GM23338 (cell line): ENCODE measurements around the gene LRRC39. TPM values are rescaled to one million over a fixed set of nuclear protein-coding genes. Genes with fewer than 3 reads are reported as not detected.

Experiments
- polyA plus RNA-seq: library from polyadenylated mRNA; unstranded; fragments of >200 nt; fragmentation: Nextera tagmentation; extraction: Ambion mirVana; gene quantifications from 2 replicates; pipeline ENCODE4 v1.2.1, GENCODE V29; 2016
- small RNA-seq: library from RNA; depleted of rRNA; stranded (forward); fragments of <200 nt; gene quantifications from one replicate; pipeline ENCODE3, GENCODE V24; 2014; ENCODE audit warnings: low replicate concordance
- total RNA-seq: library from RNA; depleted of rRNA; stranded (reverse); fragments of >200 nt; shearing (Covaris generic); gene quantifications from 2 replicates; pipeline ENCODE4 v1.2.3, GENCODE V29; 2014; rRNA removed
- TF ChIP-seq, protein P1 (sequence below): fragments of 250-450 bp; sonication (Bioruptor Pico); IDR thresholded peaks from 2 replicates; pipeline ENCODE4 v1.5.0; 2020; ENCODE audit warnings: mild to moderate bottlenecking, moderate library complexity

The LRRC39 gene
- total and polyA plus RNA-seq, 2 experiments from 2014 or later = 0.48 to 0.87 TPM

DNA sequence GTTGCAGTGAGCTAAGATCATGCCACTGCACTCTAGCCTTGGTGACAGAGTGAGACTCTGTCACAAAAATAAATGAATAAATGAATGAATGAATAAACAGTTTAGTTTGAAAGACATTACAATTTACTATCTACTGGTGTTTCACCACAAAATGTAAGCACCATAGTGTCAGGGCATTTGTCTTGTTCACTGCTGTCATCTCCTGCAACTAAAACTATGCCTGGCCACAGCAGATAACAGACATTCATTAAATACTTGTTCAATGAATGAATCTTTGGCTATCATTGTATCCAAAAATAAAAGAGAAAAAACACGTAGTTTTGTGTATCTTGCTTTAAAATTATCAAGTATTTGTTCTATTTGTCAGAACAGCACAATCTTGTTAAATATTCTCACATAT is 77.9 kb downstream of the LRRC39 start (continued):
- TF ChIP-seq, protein P1, sequence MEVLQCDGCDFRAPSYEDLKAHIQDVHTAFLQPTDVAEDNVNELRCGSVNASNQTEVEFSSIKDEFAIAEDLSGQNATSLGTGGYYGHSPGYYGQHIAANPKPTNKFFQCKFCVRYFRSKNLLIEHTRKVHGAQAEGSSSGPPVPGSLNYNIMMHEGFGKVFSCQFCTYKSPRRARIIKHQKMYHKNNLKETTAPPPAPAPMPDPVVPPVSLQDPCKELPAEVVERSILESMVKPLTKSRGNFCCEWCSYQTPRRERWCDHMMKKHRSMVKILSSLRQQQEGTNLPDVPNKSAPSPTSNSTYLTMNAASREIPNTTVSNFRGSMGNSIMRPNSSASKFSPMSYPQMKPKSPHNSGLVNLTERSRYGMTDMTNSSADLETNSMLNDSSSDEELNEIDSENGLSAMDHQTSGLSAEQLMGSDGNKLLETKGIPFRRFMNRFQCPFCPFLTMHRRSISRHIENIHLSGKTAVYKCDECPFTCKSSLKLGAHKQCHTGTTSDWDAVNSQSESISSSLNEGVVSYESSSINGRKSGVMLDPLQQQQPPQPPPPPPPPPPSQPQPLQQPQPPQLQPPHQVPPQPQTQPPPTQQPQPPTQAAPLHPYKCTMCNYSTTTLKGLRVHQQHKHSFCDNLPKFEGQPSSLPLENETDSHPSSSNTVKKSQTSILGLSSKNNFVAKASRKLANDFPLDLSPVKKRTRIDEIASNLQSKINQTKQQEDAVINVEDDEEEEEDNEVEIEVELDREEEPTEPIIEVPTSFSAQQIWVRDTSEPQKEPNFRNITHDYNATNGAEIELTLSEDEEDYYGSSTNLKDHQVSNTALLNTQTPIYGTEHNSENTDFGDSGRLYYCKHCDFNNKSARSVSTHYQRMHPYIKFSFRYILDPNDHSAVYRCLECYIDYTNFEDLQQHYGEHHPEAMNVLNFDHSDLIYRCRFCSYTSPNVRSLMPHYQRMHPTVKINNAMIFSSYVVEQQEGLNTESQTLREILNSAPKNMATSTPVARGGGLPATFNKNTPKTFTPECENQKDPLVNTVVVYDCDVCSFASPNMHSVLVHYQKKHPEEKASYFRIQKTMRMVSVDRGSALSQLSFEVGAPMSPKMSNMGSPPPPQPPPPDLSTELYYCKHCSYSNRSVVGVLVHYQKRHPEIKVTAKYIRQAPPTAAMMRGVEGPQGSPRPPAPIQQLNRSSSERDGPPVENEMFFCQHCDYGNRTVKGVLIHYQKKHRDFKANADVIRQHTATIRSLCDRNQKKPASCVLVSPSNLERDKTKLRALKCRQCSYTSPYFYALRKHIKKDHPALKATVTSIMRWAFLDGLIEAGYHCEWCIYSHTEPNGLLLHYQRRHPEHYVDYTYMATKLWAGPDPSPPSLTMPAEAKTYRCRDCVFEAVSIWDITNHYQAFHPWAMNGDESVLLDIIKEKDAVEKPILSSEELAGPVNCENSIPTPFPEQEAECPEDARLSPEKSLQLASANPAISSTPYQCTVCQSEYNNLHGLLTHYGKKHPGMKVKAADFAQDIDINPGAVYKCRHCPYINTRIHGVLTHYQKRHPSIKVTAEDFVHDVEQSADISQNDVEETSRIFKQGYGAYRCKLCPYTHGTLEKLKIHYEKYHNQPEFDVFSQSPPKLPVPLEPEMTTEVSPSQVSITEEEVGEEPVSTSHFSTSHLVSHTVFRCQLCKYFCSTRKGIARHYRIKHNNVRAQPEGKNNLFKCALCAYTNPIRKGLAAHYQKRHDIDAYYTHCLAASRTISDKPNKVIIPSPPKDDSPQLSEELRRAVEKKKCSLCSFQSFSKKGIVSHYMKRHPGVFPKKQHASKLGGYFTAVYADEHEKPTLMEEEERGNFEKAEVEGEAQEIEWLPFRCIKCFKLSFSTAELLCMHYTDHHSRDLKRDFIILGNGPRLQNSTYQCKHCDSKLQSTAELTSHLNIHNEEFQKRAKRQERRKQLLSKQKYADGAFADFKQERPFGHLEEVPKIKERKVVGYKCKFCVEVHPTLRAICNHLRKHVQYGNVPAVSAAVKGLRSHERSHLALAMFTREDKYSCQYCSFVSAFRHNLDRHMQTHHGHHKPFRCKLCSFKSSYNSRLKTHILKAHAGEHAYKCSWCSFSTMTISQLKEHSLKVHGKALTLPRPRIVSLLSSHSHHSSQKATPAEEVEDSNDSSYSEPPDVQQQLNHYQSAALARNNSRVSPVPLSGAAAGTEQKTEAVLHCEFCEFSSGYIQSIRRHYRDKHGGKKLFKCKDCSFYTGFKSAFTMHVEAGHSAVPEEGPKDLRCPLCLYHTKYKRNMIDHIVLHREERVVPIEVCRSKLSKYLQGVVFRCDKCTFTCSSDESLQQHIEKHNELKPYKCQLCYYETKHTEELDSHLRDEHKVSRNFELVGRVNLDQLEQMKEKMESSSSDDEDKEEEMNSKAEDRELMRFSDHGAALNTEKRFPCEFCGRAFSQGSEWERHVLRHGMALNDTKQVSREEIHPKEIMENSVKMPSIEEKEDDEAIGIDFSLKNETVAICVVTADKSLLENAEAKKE (CRISPR knock-in tag) = no peak

Small RNA genes within 50 kb of the gene (small RNA-seq; reads per million reads assigned to genes)
- gene AC093019.1 (not detected), gene RPL23AP90 (not detected)

Other genes starting within 250 kb of the LRRC39 start
- 24.3 and 27.2 TPM in 2 replicates for gene SLC35A3, start 208.3 kb downstream of the LRRC39 start, total RNA-seq
- 7.6 and 8.4 TPM in 2 replicates for gene SLC35A3, start 208.3 kb downstream of the LRRC39 start, polyA plus RNA-seq
- 16.7 and 17.0 TPM in 2 replicates for gene SASS6, start 45.3 kb downstream of the LRRC39 start, total RNA-seq
- gene SASS6, start 45.3 kb downstream of the LRRC39 start, polyA plus RNA-seq = 17.4 and 21.1 TPM in 2 replicates
- 14.5 and 27.4 TPM in 2 replicates for gene TRMT13, start 45.1 kb downstream of the LRRC39 start, total RNA-seq
- 16.4 and 22.8 TPM in 2 replicates for gene TRMT13, start 45.1 kb downstream of the LRRC39 start, polyA plus RNA-seq
- gene DBT, start 71.6 kb upstream of the LRRC39 start, total RNA-seq = 13.6 and 14.7 TPM in 2 replicates
- 6.8 and 8.1 TPM in 2 replicates for gene DBT, start 71.6 kb upstream of the LRRC39 start, polyA plus RNA-seq
- gene RTCA, start 88.0 kb upstream of the LRRC39 start, total RNA-seq = 27.5 and 36.6 TPM in 2 replicates
- gene RTCA, start 88.0 kb upstream of the LRRC39 start, polyA plus RNA-seq = 34.9 and 36.6 TPM in 2 replicates
- 20.8 and 25.3 TPM in 2 replicates for gene CDC14A, start 174.2 kb upstream of the LRRC39 start, total RNA-seq
- 10.5 and 11.1 TPM in 2 replicates for gene CDC14A, start 174.2 kb upstream of the LRRC39 start, polyA plus RNA-seq